ENCODE data around the gene CDK14.

Gene CDK14

DNA sequence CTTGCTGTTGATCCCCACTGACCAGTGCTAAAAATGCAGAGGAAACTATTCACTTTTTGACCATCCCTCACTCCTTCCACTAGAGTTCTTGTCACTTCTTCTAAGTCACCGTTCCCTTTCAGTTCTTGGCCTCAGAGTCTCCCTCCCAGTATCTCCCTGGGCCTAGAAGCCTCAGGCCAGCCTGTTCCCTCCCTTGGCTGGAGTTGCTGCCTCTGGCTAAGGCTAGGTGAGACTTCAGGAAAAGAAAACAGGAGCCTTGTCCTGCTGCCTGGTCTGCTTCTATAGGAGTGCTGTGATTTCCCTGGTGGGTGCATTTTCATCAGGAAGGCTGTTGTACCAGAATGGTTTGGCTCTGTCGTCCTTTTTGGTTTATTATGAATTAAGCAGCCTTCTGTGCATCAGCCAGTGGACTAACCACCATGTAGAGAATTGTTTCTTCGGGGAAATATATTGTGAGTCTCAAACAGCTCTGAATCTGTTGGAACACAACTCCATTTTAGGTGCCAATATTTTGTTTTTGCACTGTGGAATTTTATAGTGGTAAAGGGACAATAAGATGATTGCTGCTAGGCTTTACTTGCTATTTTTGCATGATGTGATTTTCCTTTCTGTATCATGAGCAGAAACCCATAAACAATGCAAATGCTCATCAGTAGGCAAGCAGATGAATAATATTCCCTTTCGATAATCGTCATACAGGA is 434.7 kb downstream of the CDK14 start:
- DNase-seq, result no peak

DNA sequence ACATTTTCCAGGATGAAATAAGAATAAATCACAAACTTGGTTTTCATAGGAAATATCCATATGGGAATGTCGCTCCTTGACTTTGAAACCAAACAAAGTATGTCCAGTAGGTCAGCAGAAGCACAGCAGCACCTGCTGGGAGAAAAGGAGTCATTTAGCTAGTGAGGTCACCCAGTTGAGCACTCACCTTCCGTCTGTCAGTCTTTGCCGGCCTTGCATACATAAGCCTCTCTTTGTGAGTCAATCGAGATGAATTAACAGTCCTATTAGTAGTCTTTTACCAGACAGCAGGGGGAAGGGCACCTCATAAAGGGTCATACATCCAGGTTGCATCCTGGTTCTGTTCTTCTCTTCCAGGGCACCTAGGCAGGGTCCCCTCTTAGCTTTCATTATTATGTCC is 435.6 kb downstream of the CDK14 start:
- DNase-seq, result no peak

DNA sequence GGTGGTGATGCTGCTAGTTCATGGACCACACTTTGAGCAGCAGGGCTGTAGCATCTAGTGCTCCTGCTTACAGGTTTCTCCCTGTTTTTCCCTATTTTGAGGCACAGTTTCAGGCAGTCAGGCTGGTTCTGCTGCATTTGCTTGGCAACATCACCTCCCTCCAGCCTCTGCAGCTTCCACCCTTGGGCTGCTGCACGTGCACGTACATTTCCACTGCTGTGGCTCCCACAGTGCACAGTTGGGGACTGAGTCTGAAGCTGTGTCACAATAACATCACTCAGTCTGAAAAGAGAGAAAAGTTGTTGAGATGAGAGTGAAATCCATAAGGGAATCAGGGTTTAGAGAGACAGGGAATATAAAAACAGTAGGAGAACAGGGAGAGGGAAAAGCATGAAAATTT is 437.5 kb downstream of the CDK14 start:
- no peak for DNase-seq

DNA sequence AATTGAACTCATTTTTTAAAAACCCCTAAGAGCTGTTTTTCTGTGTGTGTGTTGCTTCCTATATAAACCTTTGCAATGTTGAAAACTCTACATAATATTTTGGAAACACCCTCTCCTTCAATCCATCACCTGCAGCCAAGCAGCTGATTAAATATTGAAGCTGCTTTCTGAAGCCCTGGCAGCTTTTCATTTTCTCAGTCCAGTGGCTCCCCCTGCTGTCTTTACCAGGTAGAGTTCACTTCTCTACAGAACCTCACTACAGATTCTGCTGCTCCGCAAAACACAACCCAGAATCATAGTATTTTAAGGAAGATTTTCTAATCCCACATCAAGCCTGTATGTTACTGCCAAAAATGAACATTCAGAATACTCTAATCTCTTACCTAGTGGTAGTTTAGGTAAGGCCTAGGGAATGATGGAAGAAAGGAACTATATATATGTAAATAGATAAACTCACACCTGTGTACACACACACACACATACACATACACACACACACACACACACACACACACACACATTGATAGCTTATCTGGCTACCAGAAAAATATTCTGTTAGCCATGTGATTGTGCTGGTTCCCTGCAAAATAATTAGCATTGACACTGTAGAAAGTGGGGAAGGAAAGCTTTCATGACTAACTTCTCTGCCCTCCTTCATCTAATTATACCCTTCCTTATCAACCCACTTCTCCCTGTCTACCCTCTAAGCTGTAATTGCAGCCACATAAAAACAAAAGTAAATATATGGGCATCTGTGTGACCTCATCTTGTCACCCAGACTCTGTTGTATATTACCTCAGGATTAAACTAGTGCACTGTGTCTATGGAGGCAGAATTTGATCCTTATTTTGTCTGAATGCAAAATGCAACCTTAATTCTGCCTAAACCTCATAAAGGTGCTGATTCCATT is 438.6 kb downstream of the CDK14 start:
- peak; percentile 60 for DNase-seq

DNA sequence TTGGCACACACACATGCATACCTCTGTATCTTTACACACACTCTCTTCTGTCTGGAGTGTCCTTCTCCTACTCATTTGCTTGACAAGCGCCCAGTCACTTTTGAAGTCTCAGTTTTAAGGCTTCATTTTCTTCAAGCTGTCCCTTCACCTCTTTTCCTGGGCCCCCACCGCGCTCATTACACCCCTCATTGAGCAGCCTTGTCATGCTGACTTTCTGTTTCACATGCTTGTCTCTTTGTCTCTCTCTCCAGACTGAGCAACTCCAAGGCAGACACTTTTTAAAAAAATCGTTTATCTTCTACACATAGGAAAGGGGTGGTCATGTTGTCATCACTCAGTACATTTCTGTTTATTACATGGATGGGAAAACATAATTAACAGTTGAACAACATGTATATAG is 442.9 kb downstream of the CDK14 start:
- DNase-seq, result no peak

DNA sequence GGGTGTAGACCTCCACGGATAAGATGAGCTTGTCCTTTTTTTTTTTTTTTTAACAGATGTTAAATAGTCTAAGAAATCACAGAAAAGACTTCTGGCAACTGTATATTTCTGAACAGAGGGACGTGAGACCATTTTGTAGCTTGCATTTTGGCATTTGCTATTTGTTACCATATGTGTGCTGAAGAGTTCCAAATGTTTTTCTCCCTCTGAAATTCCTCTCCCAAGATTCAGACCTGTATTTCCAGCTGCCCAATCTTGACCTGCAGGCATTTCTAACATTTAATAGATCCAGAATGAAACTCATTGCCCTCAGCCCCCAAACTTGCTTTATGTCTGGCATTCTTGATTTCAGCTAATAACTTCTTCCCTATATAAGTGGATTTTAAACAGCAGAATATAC is 445.0 kb downstream of the CDK14 start:
- no peak for DNase-seq

DNA sequence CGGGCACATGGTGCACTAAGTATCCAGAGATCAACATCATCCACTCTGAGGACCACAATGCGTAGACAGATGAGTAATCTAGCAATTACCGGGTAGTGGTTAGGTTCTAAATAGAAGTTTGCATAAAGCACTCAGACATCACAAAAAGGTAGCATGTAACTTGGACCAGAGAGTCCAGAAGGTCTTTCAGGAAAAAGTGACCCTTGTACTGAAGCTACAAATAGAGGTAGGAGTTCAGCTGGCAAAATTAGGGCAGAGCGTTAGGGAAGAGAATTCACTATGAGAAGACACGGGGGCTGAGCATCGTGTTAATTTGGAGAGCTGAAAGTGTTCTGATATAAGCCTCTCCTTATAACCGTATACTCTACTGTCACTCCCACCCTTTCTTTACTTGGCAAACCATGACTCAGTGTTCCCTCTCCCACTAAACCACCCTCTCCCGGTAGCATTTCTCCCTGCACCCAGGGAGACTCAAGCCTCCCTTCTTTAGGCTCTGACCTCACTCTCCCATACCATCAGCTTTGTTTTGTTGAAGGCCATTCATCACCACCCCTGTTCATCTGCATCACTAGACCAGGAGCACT is 445.9 kb downstream of the CDK14 start:
- no peak for DNase-seq

DNA sequence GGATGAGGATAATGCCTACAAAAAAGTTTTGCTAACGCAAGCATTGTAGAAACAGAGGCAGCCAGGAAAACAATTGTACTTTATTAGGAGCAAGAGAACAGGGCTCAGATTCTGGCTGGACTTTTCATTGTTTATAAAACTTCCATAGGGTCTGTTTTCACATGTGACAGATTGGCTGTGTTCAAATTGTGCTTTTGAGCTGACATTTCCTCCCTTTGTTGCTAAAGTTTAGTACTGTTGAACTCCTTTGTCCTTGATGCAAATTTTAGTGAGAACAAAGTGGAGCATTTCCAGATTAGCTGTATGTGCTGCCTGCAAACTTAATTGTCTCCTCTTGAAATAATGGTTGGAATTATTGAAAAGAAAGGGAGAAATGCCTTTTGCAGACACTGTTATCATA is 447.1 kb downstream of the CDK14 start:
- DNase-seq, result no peak

DNA sequence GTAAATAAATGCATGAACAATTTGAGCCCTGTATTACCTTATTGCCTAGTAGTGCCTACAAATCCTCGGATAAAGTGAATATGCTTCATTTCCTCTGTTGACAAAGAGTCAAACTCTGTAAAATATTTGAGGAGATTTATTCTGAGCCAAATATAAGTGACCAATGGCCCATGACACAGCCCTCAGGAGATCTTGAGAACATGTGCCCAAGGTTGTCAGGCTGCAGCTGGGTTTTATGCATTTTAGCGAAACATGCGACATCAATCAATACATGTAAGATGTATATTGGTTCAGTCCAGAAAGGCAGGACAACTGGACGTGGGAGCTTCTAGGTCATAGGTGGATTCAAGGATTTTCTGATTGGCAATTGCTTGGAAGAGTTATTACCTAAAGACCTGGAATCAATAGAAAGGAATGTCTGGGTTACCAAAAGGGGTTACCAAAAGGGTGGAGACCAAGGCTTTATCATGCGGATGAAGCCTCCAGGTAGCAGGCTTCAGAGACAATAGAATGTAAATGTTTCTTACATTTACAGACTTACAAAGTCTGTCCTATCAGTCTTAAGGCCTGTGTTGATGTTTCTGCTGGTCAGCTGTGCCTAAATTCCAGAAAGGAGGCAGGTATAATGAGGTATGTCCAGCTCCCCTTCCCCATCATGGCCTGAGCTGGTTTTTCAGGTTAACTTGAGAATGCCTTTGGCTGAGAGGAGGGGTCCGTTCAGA is 448.0 kb downstream of the CDK14 start:
- DNase-seq, result no peak

DNA sequence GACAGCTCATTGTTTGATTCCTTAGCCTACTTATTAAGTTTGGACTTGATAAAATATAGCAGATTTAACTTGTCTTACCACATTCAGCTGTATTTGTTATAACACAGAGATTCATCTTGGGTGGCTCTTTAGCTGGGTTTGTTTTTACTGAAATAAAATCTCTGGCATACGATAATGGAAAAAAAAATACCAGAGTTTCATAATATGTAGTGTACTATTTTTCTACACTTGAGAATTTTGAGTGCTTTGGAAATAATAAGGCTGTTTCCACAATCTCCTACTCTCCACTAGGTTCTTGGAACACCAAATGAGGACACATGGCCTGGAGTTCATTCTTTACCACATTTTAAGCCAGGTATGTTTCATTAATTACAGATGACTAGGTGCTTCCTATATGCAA is 449.5 kb downstream of the CDK14 start:
- DNase-seq, result no peak

DNA sequence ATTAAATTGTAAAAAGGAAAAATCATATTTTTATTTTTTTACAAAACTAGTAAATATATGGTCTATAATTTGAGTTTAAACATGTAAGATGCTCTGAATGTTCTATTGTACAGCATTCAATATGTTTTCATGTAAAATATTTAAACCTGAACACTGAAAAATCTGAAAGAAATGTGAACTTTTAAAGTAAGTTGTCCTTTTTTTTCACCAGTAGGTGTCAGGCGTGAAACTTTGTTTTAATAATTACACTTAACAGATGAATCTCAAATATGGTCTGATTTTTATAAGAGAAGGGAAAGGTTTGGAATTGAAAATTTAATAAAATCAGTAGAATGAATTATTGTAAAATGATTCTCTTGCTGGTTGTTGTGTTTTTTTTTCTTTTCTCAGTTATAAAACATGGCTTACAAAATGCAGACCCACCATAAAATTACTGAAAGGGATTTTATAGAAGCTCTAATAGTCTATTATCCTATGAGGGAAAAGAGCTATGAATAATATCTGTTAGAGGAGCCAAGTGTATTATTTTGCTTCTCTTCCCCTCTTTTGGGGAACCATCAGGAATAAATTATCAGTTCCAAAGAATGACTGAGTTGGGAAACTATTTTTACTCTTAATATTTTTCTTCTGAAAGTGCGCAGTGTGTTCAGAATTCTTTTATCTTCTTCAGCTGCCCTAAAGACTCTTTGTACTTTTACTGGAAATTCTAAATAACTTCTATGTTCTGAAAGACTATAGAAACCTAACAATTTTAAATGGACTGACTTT is 450.4 kb downstream of the CDK14 start:
- DNase-seq, result peak; percentile 63

DNA sequence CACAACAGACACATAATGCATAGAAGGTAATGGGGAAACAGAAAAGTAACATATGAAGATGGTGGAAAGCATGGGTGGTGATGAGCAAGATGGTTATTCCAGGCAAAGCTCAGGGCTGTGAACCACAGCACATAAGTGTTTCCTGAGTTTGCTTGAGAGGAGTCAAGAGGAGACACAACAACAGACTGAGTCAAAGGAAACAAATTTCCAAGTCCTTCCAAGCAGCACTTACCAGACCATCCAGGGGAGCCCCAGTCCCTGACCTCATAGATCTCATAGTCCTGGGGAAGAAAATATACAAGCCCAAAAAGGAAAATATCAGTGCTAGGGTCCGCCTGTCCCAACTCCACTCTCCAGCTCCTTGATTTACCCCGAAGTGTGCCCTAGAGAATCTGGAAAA is 451.5 kb downstream of the CDK14 start:
- DNase-seq, result peak; percentile 30

DNA sequence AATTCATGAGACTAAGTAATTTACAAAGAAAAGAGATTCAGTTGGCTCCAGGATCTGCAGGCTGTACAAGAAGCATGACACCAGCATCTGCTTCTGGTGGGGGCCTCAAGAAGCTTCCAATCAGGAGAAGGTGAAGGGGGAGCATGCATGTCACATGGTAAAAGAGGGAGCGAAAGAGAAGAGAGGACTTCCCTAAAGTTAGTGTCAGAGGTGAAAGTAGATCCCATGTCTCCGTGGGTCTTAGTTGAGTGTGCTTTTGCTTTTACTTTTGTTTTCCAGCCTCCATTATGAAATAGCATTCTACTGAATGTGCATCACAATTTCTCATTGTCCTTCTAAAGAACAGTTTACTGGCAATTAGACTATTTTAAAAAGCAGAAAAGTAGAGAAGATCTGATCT is 454.6 kb downstream of the CDK14 start:
- no peak for DNase-seq

DNA sequence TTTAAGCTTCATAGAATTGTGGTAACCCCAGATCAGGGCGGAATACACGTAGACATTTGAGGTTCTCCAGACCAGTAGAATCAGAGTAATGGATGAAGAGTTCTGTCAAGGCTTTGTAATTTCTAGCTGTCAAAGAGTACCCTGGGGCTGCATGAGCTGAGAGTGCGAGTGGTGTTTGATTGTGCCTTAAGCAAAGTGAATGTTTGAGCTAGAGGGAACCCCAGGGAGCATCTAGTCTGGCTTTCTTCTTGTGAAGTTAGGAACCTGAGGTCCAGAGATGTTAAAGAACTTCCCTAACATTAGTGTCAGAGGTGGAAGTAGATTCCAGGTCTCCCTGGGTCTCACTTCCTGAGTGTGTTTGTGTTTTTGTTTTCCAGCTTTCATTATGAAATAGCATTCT is 455.8 kb downstream of the CDK14 start:
- no peak for DNase-seq

DNA sequence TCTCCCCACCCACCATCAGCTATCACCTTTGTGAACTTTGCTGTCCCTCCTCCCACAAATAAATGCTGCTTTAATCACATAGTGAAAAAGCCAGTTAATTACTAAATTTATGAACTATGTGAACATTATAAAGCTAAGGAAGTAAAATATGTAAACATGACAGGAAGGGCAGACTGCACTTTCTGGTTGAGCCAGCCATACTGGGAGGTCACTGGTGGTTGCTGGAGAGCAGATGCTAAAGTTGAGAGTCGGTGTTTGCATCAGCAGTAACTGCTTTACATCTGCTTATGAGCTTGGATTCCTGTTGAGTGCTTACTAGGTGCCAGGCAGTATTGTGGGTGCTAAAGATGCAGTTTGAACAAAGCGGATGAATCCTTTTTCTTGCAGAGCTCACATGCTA is 458.3 kb downstream of the CDK14 start:
- DNase-seq, result no peak

DNA sequence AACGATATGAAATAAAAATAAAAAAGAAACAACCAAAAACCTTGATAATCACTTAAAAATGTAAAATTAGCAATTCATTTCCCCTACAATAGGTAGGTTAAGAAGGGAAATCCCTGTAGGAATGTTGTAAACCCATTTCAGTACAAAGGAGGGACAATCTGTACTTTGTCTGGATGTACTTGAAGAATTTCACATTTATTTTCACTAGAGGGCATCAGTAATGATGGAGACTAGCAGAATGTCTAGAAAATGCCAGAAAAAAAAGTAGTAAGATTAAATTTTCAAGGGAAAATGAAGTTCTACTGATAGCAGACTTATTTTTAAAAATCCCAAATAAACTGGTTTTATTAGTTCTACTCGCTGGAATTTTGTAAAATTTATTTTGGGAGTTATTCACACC is 459.1 kb downstream of the CDK14 start:
- no peak for DNase-seq

DNA sequence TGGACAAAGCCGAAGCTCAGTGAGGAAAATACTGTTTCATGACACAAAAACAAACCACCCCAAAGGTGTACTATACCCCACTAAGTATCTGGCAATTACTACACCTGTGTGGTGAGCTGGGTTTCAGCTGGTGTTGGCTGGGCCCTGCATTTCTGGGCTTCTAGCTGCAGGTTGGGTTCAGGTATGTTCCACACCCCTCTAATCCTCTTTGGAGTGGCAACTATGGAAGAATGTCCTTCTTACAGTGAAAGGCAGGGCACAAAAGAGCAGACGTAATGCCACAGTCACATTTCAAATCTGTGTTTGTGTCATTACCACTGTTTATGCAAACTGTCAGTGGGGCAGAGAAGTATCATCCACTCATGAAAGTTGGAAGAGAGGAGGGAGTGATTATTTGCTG is 466.6 kb downstream of the CDK14 start:
- DNase-seq, result no peak

DNA sequence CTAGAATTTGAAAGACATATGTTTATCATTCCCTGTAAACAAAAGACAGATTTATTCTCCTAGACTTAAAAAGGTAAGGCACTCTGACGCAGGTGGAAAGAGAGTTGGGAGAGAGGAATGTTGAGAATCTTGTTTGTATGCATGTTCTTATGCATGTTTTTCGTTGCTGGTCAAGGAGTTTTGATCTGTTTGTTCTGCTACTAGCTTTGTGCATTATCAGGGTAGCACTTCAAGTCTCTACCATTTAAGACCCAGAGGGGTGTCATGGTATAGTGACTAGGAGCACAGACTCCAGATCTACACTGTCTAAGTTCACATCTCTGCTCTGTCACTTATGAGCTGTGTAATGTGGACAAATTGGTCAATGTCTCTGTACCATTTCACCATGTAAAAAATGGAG is 467.9 kb downstream of the CDK14 start:
- DNase-seq, result no peak

DNA sequence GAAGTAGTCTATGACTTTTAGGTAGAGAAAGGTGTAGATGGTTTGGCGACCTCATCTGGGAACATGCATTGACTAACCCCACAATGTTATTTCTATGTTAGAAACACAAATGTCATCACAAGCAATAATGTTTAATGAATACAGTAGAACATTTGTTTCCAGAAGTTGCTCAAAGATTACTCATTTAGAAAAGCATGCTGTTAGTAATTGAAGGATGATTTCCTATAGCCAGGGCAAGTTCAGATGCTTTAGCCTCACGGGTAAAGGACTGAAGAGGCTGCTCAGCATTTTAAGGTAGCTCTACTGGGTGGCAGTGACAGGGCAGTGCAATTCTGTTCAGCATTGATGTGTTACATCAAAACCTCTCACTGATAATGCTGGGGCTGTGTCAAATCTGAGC is 468.8 kb downstream of the CDK14 start:
- peak; percentile 35 for DNase-seq

DNA sequence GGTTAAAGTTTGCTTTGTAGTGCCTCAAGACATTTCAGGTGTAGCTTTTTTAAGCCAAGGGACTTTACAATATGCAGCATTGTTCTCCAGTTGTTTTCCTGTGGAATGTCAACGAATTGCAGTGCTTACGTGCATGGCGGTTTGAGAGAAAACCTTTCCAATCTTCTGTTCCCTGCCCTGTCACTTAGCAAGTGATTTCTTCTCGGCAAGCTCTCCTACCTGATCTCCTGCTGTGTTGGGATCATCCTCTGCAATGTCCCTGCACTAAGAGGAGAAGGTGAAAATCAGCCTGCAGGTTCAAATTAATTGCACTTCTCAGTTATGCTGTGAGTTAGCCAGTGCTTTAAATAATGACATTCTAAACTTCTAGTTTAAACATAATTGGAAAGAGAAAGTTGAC is 470.5 kb downstream of the CDK14 start:
- no peak for DNase-seq

DNA sequence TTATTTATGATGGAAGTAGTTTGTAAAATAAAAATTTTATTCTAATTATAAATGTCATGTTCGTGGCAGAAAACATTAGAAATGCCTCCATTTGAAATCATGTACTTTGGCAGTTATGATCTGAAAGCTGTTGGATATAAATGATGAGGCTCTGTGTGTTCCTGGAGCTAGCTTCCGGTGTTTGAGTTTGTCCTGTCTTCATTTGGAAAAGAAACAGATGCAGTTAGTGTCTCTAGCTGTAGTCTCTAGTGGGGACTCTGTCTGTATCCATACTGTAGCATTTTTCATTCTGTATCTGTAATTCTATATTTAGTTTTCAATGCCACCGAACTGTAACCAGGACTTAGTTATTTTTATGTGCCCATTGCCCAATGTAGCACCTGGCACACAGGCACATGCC is 471.1 kb downstream of the CDK14 start:
- DNase-seq, result no peak

DNA sequence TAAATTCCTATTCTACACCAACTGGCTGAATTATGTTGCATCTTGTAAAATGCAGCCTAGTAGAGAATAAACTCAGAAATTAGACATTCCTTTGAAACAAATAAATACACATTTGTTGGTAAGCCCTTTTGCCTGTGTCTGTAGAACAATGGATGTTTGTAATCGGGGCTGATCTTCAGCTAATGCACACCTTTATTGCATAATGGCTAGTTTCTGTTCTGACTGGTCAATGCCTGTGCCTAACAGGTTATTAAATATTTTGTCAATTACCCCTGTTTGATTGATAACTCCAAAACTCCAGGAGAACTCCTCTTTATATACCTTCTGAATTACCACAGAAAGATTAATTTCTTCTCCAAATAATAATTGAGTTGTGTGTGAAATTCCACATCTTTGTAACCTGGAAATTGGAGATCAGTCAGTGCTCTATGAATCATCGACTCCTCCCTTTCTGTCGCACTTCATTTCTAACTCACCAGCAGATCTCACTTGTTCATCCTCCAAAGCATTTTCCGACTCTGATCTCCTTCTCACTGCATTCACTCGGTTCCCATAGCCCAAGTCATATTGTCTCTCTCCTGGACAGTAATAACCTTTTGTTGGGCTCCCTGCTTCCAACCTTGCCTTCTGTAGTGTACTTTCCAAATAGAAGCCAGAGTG is 472.1 kb downstream of the CDK14 start:
- no peak for DNase-seq
